Adrenal gland (tissue), 12 donors: Measurements from ENCODE around the gene CASTOR1. TPM values are rescaled to one million over a fixed set of nuclear protein-coding genes. Genes with fewer than 3 reads are reported as not detected.
A peak's percentile ranks its signal among the peaks of the same experiment; 100 is the strongest.

Source experiments
- DNase-seq, 7 donors: peaks; one replicate each; pipeline ENCODE4 v3.0.0-alpha.2; 2019 to 2020
- H3K27ac ChIP-seq, 5 donors: fragments of 200-600 bp; sonication (generic) in 4 of 5; 1 replicate in 3 of 5; 2 replicates in 2 of 5; pipeline versions ENCODE4 v1.5.1 to v1.8.0; 2016 to 2020; ENCODE audit warnings: mild to moderate bottlenecking in 1 of 5
- H3K27me3 ChIP-seq: fragments of 200-600 bp; 2 replicates; pipeline ENCODE4 v1.8.0; 2021
- H3K36me3 ChIP-seq, 2 donors: fragments of 200-600 bp; replicated peaks in 1 of 2; 1 replicate in 1 of 2; 2 replicates in 1 of 2; pipeline versions ENCODE4 v1.5.1 to v1.8.0; 2018 to 2022
- H3K4me1 ChIP-seq, 2 donors: fragments of 200-600 bp; replicated peaks in 1 of 2; 1 replicate in 1 of 2; 2 replicates in 1 of 2; pipeline versions ENCODE4 v1.5.1 to v1.8.0; 2018 to 2021
- H3K4me3 ChIP-seq, 4 donors: fragments of 200-600 bp; sonication (generic) in 3 of 4; one replicate each; pipeline ENCODE4 v1.5.1; 2016 to 2018
- H3K9me3 ChIP-seq, 3 donors: fragments of 200-600 bp; sonication (generic) in 1 of 3; replicated peaks in 1 of 3; 1 replicate in 2 of 3; 2 replicates in 1 of 3; pipeline versions ENCODE4 v1.5.1 to v1.8.0; 2016 to 2021
- POLR2A ChIP-seq, 2 donors: fragments of 450-650 bp; IDR thresholded peaks; one replicate each; pipeline ENCODE4 v1.6.1; 2017; ENCODE audit warnings: antibody characterized with exemption in 2 of 2, mild to moderate bottlenecking in 2 of 2, moderate library complexity in 1 of 2
- WGBS, 4 donors: extraction: QIAGEN DNeasy Blood & Tissue Kit in 2 of 4; methylation state at CpG; one replicate each; pipeline versions ENCODE4 v1.1.5 to v1.1.7; 2013 to 2017; 5-methylcytosine and 5-hydroxymethylcytosine counted together
- intact Hi-C, 2 donors: fragments of 100-400 bp; cut with DNase I; formaldehyde crosslinking; loops; one replicate each; pipeline versions ENCODE4 v1.14.1 to v1.15.0; 2022 to 2023
- polyA plus RNA-seq, 3 donors: library from polyadenylated mRNA; stranded (reverse); fragments of 200-250 nt in 2 of 3; fragments of 350-450 nt in 1 of 3; fragmentation: Illumina TruSeq in 1 of 3; extraction: RNeasy Lipid Tissue Mini Kit (QIAGEN cat#74804) in 1 of 3; gene quantifications; one replicate each; pipeline ENCODE4 v1.2.3, GENCODE V29; 2013 to 2014
- total RNA-seq, 9 donors: library from RNA; depleted of rRNA in 4 of 9; stranded (reverse); fragments of >200 nt in 4 of 9; fragments of 120-200 nt in 1 of 9; fragmentation: NEBNext Ultra II Directional in 1 of 9; extraction: Animal tissue kit (Norgen Biotek cat#: 25700) in 1 of 9; gene quantifications; one replicate each; pipeline versions ENCODE4 v1.1.0 to v1.2.4, GENCODE V29; 2013 to 2023
- TF ChIP-seq, protein P1 (sequence below), 6 experiments: fragments of 450-650 bp in 4 of 6; fragments of 200-600 bp in 2 of 6; sonication (generic) in 1 of 6; IDR thresholded peaks; 1 replicate in 5 of 6; 2 replicates in 1 of 6; pipeline versions ENCODE4 v1.5.1 to v1.8.0; 2016 to 2021; ENCODE audit warnings: antibody characterized with exemption in 6 of 6, mild to moderate bottlenecking in 2 of 6, moderate library complexity in 1 of 6
- donor health status: healthy with polysubstance abuse.
- donor health status: Bipolar disorder and iron deficiency.
- donor health status: DM: yes; HTN: yes; CAD: no.
- donor health status: DM: no; HTN: no; CAD: no.
- donor health status: DM: no; HTN: no; CAD: no.
- donor health status: DM: yes; HTN: yes; CAD: no.

The CASTOR1 gene
- total and polyA plus RNA-seq, 12 donors = 2.4 to 20.1 (median 15.0) TPM

DNA sequence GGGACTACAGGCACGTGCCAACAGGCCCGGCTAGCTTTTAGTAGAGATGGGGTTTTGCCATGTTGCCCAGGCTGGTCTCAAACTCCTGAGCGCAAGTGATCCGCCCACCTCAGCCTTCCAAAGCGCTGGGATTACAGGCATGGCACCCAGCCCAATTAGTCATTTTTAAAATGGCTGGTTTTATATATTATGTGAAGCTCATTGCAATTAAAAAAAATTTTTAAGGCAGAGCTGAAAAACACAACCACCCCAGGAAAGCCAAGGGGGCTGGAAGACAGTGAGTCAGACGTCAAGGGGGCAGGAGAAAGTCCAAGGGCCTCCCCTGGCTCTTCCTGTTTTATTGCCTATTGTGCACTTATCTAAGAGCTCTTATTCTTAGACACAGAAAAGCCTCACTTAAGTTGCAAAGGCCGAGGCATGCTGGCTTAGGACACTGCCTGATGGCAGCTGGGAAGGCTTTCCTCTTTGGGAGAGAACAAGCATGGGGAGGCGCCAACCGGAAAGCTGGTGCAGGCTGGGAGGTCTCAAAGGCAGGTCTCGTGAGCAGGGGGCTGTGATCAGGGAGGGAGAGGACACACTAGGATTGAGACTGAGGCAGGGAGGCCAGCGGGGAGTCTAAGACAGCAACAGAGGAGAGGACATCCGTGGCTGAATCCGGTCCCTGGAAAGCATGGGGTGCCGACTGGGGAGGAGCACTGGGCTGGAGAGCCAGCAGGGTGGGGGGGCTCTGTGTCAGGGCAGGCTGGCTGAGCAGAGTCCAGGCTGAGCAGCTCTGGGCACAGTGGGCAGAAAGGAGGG, 11.6 kb downstream of the CASTOR1 start:
- H3K27ac ChIP-seq = peak overlapping the region in 3 of 5 donors; percentile 48 to 90 (median 75)
- no peaks in the 10 kb centered on the region for H3K27me3 ChIP-seq
- TF ChIP-seq, protein P1, sequence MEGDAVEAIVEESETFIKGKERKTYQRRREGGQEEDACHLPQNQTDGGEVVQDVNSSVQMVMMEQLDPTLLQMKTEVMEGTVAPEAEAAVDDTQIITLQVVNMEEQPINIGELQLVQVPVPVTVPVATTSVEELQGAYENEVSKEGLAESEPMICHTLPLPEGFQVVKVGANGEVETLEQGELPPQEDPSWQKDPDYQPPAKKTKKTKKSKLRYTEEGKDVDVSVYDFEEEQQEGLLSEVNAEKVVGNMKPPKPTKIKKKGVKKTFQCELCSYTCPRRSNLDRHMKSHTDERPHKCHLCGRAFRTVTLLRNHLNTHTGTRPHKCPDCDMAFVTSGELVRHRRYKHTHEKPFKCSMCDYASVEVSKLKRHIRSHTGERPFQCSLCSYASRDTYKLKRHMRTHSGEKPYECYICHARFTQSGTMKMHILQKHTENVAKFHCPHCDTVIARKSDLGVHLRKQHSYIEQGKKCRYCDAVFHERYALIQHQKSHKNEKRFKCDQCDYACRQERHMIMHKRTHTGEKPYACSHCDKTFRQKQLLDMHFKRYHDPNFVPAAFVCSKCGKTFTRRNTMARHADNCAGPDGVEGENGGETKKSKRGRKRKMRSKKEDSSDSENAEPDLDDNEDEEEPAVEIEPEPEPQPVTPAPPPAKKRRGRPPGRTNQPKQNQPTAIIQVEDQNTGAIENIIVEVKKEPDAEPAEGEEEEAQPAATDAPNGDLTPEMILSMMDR (IDR thresholded peaks at IDR 0.05) = no peak
- peak in 1 of 2 donors; percentile 17 for TF ChIP-seq POLR2A (IDR thresholded peaks at IDR 0.05)
- H3K4me3 ChIP-seq = no peak overlapping the region
- DNase-seq = peak in 3 of 7 donors; percentile 41 to 67 (median 45)
- no peaks in the 10 kb centered on the region for H3K36me3 ChIP-seq
- intact Hi-C loops = no loop called here
- H3K9me3 ChIP-seq = no peaks in the 10 kb centered on the region
- WGBS, 4 donors = 53 to 59% (median 55%) methylated on average over 14 of the region's 14 CpGs
- peaks cover 7 to 21% of the 10 kb centered on the region in 2 donors for H3K4me1 ChIP-seq

DNA sequence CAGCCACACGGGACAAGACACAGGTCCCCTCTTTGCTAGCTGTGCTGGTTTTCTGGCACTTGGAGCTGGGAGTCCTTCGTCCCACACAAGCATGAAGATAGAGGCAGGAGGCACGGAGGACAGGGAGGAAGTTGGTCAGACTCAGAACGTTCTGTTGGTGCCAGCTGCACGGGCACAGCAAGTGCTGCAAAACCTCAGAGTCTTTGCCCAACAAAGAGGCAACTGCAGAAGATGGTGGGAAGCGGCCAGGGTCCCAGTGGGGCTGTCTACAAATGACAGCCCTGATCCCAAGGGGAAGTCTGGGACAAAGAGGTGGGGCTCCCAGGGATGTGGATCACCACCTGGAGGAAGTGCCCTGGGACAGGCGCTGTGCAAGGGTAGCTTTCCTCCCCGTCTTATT, 13.3 kb downstream of the CASTOR1 start:
- intact Hi-C loops = no loop called here
- H3K4me1 ChIP-seq = peaks cover 7 to 21% of the 10 kb centered on the region in 2 donors
- DNase-seq = no peak
- H3K27me3 ChIP-seq = no peaks in the 10 kb centered on the region
- TF ChIP-seq POLR2A (IDR thresholded peaks at IDR 0.05) = no peak
- TF ChIP-seq, protein P1 (IDR thresholded peaks at IDR 0.05) = no peak
- H3K9me3 ChIP-seq = no peaks in the 10 kb centered on the region
- peak overlapping the region in 1 of 5 donors; percentile 49 for H3K27ac ChIP-seq
- no peak overlapping the region for H3K4me3 ChIP-seq
- no peaks in the 10 kb centered on the region for H3K36me3 ChIP-seq
- 66 to 84% (median 77%) methylated on average over 8 of the region's 8 CpGs for WGBS, 4 donors

DNA sequence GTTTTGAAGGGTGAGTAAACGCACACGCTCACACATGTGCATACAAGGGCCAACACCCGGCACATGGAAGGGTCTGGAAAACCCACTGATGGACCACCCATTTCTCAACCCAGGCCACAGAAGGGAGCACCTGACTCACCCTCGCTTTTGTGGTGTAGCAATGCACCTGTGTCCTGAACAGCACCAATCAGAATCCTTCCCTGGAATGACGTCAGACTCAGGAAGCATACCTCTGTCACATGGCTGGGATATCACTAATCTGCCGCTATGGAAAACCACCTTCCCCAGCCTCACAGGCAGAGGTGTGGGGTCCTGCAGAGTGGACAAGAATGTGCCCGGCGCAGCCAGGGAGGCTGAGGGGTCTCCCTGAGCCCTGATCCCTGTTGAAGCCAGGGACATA, 13.7 kb downstream of the CASTOR1 start:
- no peak for DNase-seq
- WGBS, 4 donors = 65 to 80% (median 76%) methylated on average over 7 to 8 of the region's 8 CpGs
- no peak for TF ChIP-seq POLR2A (IDR thresholded peaks at IDR 0.05)
- TF ChIP-seq, protein P1 (IDR thresholded peaks at IDR 0.05) = no peak
- intact Hi-C loops = no loop called here
- H3K27me3 ChIP-seq = no peaks in the 10 kb centered on the region
- no peaks in the 10 kb centered on the region for H3K9me3 ChIP-seq
- peak overlapping the region in 1 of 5 donors; percentile 49 for H3K27ac ChIP-seq
- peaks cover 7 to 21% of the 10 kb centered on the region in 2 donors for H3K4me1 ChIP-seq
- H3K36me3 ChIP-seq = no peaks in the 10 kb centered on the region
- no peak overlapping the region for H3K4me3 ChIP-seq

DNA sequence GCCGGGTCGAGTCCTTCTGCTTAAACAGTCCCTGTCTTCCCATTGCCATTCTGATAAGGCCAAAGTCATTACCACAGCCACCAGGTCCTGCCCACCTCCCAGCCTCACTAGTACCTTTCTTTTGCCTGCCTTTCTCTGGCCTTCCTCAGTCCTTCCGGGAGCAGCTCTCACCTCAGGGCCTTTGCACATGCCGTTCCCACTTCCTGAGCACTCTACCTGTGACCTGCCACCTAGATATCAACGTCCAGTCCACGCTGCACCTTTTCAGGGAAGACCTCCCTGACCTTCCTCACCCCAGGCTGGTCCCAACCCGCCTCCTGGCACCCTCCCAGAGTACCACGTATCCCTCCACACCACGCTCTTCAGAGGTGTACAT, 14.9 kb downstream of the CASTOR1 start:
- H3K4me3 ChIP-seq = no peak overlapping the region
- H3K9me3 ChIP-seq = no peaks in the 10 kb centered on the region
- no peak overlapping the region for H3K27ac ChIP-seq
- intact Hi-C loops = no loop called here
- TF ChIP-seq, protein P1 (IDR thresholded peaks at IDR 0.05) = no peak
- no peak for TF ChIP-seq POLR2A (IDR thresholded peaks at IDR 0.05)
- no peak for DNase-seq
- H3K4me1 ChIP-seq = peaks cover 7 to 21% of the 10 kb centered on the region in 2 donors
- H3K27me3 ChIP-seq = no peaks in the 10 kb centered on the region
- WGBS, 4 donors = 90 to 94% (median 91%) methylated on average over 9 of the region's 9 CpGs
- H3K36me3 ChIP-seq = no peaks in the 10 kb centered on the region
